K562 (cell line): ENCODE measurements around the gene ZCCHC24. TPM values are rescaled to one million over a fixed set of nuclear protein-coding genes. Genes with fewer than 3 reads are reported as not detected.

Source experiments
- ATAC-seq: fragments of 200-7000 bp; cut with Tn5 transposase; 3 replicates; pipeline ENCODE4 v1.9.1; 2020; ENCODE audit warnings: moderate library complexity
- BruUV-seq: library from RNA; stranded (reverse); fragments of 400-500 nt; replicated peaks from 2 replicates; lab custom pipeline; 2021; lab: Mats Ljungman, UMichigan
- CTCF ChIA-PET: fragments of 300-600 bp; formaldehyde crosslinking; extraction: SDS; loops from one replicate; lab custom pipeline; 2021; ENCODE audit warnings: low intra/inter-chr PET ratio; lab: Yijun Ruan, JAX
- POLR2A ChIA-PET: fragments of 300-600, 350-650 bp; sonication (Branson Sonifier 250); formaldehyde crosslinking; extraction: SDS; loops from one replicate; lab custom pipeline; 2021; ENCODE audit warnings: antibody characterized with exemption, inconsistent platforms; lab: Yijun Ruan, JAX
- DNase-seq, 4 experiments: peaks; one replicate each; pipeline versions ENCODE4 v3.0.0 to v3.0.0-alpha.2; 2011 to 2018; ENCODE audit warnings: low spot score in 3 of 4, mixed read lengths in 3 of 4; ENCODE audit errors: extremely low read depth in 1 of 4
- FAIRE-seq: peaks from 2 replicates; lab custom pipeline; 2011; peaks lifted over from hg19 to GRCh38; lab: Jason Lieb, UNC
- H2AFZ ChIP-seq: 2 replicates; pipeline ENCODE4 v1.6.0; 2011; ENCODE audit warnings: low read depth, low read length, control low read depth, inconsistent platforms
- H3K27ac ChIP-seq: fragments of 200-600 bp; 3 replicates; pipeline ENCODE4 v1.8.0; 2011; ENCODE audit warnings: low read depth, mild to moderate bottlenecking, control low read depth, inconsistent platforms, low read length, moderate library complexity, mixed read lengths; ENCODE audit errors: extremely low read depth
- H3K27me3 ChIP-seq, 2 experiments: fragments of 300-600 bp in 1 of 2; 2 replicates in 1 of 2; 3 replicates in 1 of 2; pipeline versions ENCODE4 v1.6.0 to v1.8.0; 2011; ENCODE audit warnings: inconsistent platforms in 2 of 2, low read length in 2 of 2, mild to moderate bottlenecking in 1 of 2, mixed read lengths in 1 of 2, moderate library complexity in 1 of 2; ENCODE audit not compliant: control insufficient read depth in 2 of 2, insufficient read depth in 2 of 2
- H3K36me3 ChIP-seq: fragments of 300-600 bp; 3 replicates; pipeline ENCODE4 v1.8.0; 2011; ENCODE audit warnings: mild to moderate bottlenecking, low read length, inconsistent platforms; ENCODE audit not compliant: control insufficient read depth, insufficient read depth
- H3K4me1 ChIP-seq, 2 experiments: fragments of 200-600 bp in 1 of 2; replicated peaks in 1 of 2; 2 replicates in 1 of 2; 3 replicates in 1 of 2; pipeline versions ENCODE4 v1.5.1 to v1.8.0; 2011; ENCODE audit warnings: inconsistent platforms in 2 of 2, low read length in 2 of 2, mild to moderate bottlenecking in 1 of 2, mixed read lengths in 1 of 2, moderate library complexity in 1 of 2; ENCODE audit not compliant: control insufficient read depth in 2 of 2, insufficient read depth in 2 of 2
- H3K4me2 ChIP-seq: 2 replicates; pipeline ENCODE4 v1.6.1; 2011; ENCODE audit warnings: low read length, control low read depth, inconsistent platforms, mixed read lengths; ENCODE audit not compliant: insufficient read depth
- H3K4me3 ChIP-seq: fragments of 200-600 bp; sonication (generic), shearing (Covaris generic); 2 replicates; pipeline ENCODE4 v1.5.1; 2016; ENCODE audit warnings: control low read depth, inconsistent platforms
- H3K79me2 ChIP-seq: fragments of 200-600 bp; 3 replicates; pipeline ENCODE4 v1.8.0; 2011; ENCODE audit warnings: low read length, inconsistent platforms; ENCODE audit not compliant: control insufficient read depth, insufficient read depth
- H3K9ac ChIP-seq, 2 experiments: 2 replicates each; pipeline versions ENCODE4 v1.6.0 to v1.6.1; 2011; ENCODE audit warnings: low read depth in 2 of 2, low read length in 2 of 2, control low read depth in 1 of 2, inconsistent platforms in 1 of 2, mild to moderate bottlenecking in 1 of 2, mixed read lengths in 1 of 2; ENCODE audit not compliant: insufficient read depth in 1 of 2
- H3K9me1 ChIP-seq: one replicate; pipeline ENCODE4 v1.6.0; 2011; ENCODE audit warnings: inconsistent platforms, mild to moderate bottlenecking, low read length, moderate library complexity; ENCODE audit not compliant: control insufficient read depth, insufficient read depth
- H3K9me3 ChIP-seq: replicated peaks from 2 replicates; pipeline ENCODE4 v1.5.1; 2011; ENCODE audit warnings: low read depth, low read length, inconsistent platforms; ENCODE audit not compliant: control insufficient read depth, insufficient read depth
- H4K20me1 ChIP-seq: replicated peaks from 2 replicates; pipeline ENCODE4 v1.6.1; 2011; ENCODE audit warnings: low read length, inconsistent platforms, mixed read lengths; ENCODE audit not compliant: control insufficient read depth, insufficient read depth
- ATF6 ChIP-seq: sonication (generic); formaldehyde crosslinking; IDR thresholded peaks from 2 replicates; pipeline ENCODE4 v1.4.0; 2020; ENCODE audit warnings: mild to moderate bottlenecking, missing genetic modification reagents
- ZNF263 ChIP-seq: sonication (generic); formaldehyde crosslinking; IDR thresholded peaks from 2 replicates; pipeline ENCODE4 v1.8.0; 2022; ENCODE audit warnings: mild to moderate bottlenecking, missing genetic modification reagents, borderline replicate concordance
- WGBS: fragments of 100-300 bp; shearing (Covaris generic); methylation state at CpG from one replicate; pipeline ENCODE4 v1.1.6; 2016; ENCODE audit warnings: low coverage, mixed read lengths; ENCODE audit not compliant: insufficient coverage; ENCODE audit errors: missing lambda C conversion rate; 5-methylcytosine and 5-hydroxymethylcytosine counted together
- in situ Hi-C: fragments of 300-500 bp; cut with MboI; formaldehyde crosslinking; loops from 4 replicates; pipeline ENCODE4 v1.15.0; 2018; ENCODE audit warnings: inconsistent platforms, mixed read lengths
- intact Hi-C: fragments of 100-400 bp; cut with micrococcal nuclease; formaldehyde crosslinking; loops from 2 replicates; pipeline ENCODE4 v1.14.2; 2022
- polyA plus RNA-seq, 8 experiments: library from polyadenylated mRNA; depleted of rRNA in 4 of 8; stranded (reverse) in 5 of 8; unstranded in 3 of 8; fragments of >200 nt; fragmentation: Nextera tagmentation in 2 of 8; fragmentation: Illumina TruSeq in 1 of 8; extraction: Ambion mirVana in 2 of 8; extraction: Trizol in 1 of 8; gene quantifications; 2 replicates each; pipeline versions ENCODE4 v1.2.1 to v1.2.3, GENCODE V29; 2011 to 2014; ENCODE audit warnings: inconsistent platforms in 1 of 8, missing spikeins in 1 of 8
- total RNA-seq, 7 experiments: library from RNA; depleted of rRNA in 6 of 7; stranded (reverse); fragments of >200 nt in 6 of 7; fragmentation: Illumina TruSeq in 2 of 7; extraction: Trizol in 2 of 7; gene quantifications; 2 replicates each; pipeline versions ENCODE4 v1.2.1 to v1.2.3, GENCODE V29; 2011 to 2021; ENCODE audit warnings: low replicate concordance in 1 of 7

Gene ZCCHC24
- total and polyA plus RNA-seq, 9 of the 15 experiments (the other 6 are each of a cell fraction or from before 2014, with no cell fraction given), result 0.84 to 11.0 (median 4.6) TPM

GRCh38 chr10:79384773-79385391 is 60.5 kb downstream of the ZCCHC24 start:
- Histone ChIP-seq H3K27me3 (peaks cover 0 to 16% of the 10 kb centered on the region in 2 experiments; a peak in 2 of 5 replicates), H3K4me1 (peaks cover 20 to 54% of the 10 kb centered on the region in 2 experiments; a peak in 4 of 5 replicates), H3K4me2 (no peak overlapping the region), H3K9me1 (no peaks in the 10 kb centered on the region), H3K4me3 (no peak overlapping the region), H3K9ac (no peak overlapping the region), H3K27ac (no peak overlapping the region), H3K9me3 (no peaks in the 10 kb centered on the region), H3K36me3 (no peaks in the 10 kb centered on the region), H3K79me2 (no peaks in the 10 kb centered on the region), H2AFZ (no peak overlapping the region), H4K20me1 (no peaks in the 10 kb centered on the region)
- intact Hi-C loops (no loop called here), in situ Hi-C loops (no loop called here)
- DNase-seq (peak in 1 of 4 experiments; percentile 6), ATAC-seq (no peak), FAIRE-seq (no peak)
- 62% methylated on average over 14 of the region's 14 CpGs for WGBS
- CTCF ChIA-PET, result no interaction called here
- POLR2A ChIA-PET, result interaction anchor here (0.6 kb wide), 2 partner anchors 20 to 30 kb away, joined by 3 read pairs; no protein-coding TSS in a partner anchor
- BruUV-seq, result no TSS peak
- 0 out of 2 replicates have a peak, but pooled peaks have one; percentile 16 for TF ChIP-seq ZNF263 (CRISPR knock-in tag)
- no peak for TF ChIP-seq ATF6 (CRISPR knock-in tag)
